Fibroblast of the aortic adventitia (primary cell): ENCODE data around the gene CD70. TPM values are rescaled to one million over a fixed set of nuclear protein-coding genes. Genes with fewer than 3 reads are reported as not detected.
"Not testable (repeated sequence)": the region's sequence is repeated elsewhere in the genome, so short reads cannot be mapped to it uniquely, and the experiment has no call there.

Source experiments
- DNase-seq: peaks from one replicate; pipeline ENCODE4 v3.0.0-alpha.2; 2010; ENCODE audit warnings: low read depth
- H3K4me3 ChIP-seq: 2 replicates; pipeline ENCODE4 v1.5.1; 2011; ENCODE audit warnings: low read depth, mild to moderate bottlenecking, control low read depth, low read length, moderate library complexity
- CTCF ChIP-seq: IDR thresholded peaks from 2 replicates; pipeline ENCODE4 v1.5.1; 2011; ENCODE audit warnings: mild to moderate bottlenecking, low read length, control low read depth, inconsistent platforms; ENCODE audit not compliant: insufficient read depth
- total RNA-seq: library from RNA; depleted of rRNA; stranded (reverse); fragments of >200 nt; gene quantifications from 2 replicates; pipeline ENCODE4 v1.2.3, GENCODE V29; 2012; ENCODE audit warnings: low replicate concordance

The CD70 gene
- total RNA-seq, 1 donor: 0.09 TPM

- no peak for DNase-seq
- no peak for TF ChIP-seq CTCF
- no peak overlapping the region for H3K4me3 ChIP-seq
These were observed 17.6 kb downstream of the CD70 start for GRCh38 chr19:6573350-6573749.

DNA sequence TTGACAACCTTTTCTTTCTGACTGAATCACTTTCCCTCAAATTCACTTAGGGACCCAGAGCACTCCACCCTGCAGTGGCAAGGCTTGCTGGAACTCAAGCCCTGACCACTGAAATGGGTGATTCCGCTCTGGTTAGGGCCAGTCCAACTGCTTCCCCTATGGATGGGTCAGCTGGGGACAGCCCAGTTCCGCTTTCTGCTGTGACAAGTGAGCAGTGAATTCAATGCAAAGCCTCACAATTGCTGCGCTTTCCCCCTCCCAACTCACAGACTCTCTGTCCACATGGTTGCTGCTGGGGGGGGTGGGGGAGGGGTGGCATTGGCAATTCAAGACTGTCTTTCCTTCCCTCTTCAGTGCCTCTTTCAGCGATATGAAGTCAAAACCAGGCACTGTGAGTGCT is 18.7 kb downstream of the CD70 start:
- DNase-seq: no peak
- no peak for TF ChIP-seq CTCF
- no peak overlapping the region for H3K4me3 ChIP-seq

DNA sequence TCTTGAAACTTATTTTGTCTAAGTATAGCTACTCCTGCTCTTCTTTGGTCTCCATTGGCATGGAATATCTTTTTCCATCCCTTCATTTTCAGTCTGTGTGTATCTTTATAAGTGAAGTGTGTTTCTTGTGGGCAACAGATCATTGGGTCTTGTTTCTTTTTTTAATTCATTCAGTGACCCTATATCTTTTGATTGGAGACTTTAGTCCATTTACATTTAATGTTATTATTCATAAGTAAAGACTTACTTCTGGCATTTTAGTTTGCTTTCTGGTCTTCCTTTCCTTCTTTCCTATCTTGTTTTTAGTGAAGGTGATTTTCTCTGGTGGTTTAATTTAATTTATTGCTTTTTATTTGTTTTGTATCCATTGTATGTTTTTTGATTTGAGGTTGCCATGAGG is 19.8 kb downstream of the CD70 start:
- TF ChIP-seq CTCF: no peak
- no peak overlapping the region for H3K4me3 ChIP-seq
- DNase-seq: no peak

- no peak for TF ChIP-seq CTCF
- H3K4me3 ChIP-seq: no peak overlapping the region
- DNase-seq: no peak
These were observed 20.2 kb downstream of the CD70 start for GRCh38 chr19:6570764-6571163.

GRCh38 chr19:6568816-6569215 is 22.1 kb downstream of the CD70 start:
- no peak overlapping the region for H3K4me3 ChIP-seq
- TF ChIP-seq CTCF: no peak
- DNase-seq: no peak

GRCh38 chr19:6568010-6568526 is 22.9 kb downstream of the CD70 start:
- H3K4me3 ChIP-seq: no peak overlapping the region
- DNase-seq: no peak
- no peak for TF ChIP-seq CTCF

DNA sequence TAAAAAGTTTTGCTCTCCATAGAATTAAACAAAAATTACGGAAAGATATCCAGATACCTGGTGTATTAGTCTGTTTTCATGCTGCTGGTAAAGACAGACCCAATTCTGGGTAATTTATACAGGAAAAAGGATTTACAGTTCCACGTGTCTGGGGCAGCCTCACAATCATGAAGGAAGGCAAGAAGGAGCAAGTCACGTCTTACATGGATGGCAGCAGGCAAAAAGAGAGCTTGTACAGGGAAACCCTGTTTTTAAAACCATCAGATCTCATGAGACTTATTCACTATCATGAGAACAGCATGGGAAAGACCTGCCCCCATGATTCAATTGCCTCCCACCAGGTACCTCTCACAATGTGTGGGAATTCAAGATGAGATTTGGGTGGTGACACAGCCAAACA is 24.2 kb downstream of the CD70 start:
- H3K4me3 ChIP-seq, DNase-seq: not testable (repeated sequence)
